Ovary (tissue), 9 donors: ENCODE measurements around the gene TMEFF1. TPM values are rescaled to one million over a fixed set of nuclear protein-coding genes. Genes with fewer than 3 reads are reported as not detected.

ENCODE experiments used
- DNase-seq, 5 donors: peaks; one replicate each; pipeline ENCODE4 v3.0.0-alpha.2; 2019 to 2020
- H3K27ac ChIP-seq, 2 donors: fragments of 200-600 bp; one replicate each; pipeline versions ENCODE4 v1.5.1 to v1.8.0; 2019 to 2022
- H3K27me3 ChIP-seq: fragments of 200-600 bp; one replicate; pipeline ENCODE4 v1.8.0; 2022
- H3K36me3 ChIP-seq: fragments of 200-600 bp; sonication (generic); one replicate; pipeline ENCODE4 v1.5.1; 2019
- H3K4me1 ChIP-seq: one replicate; pipeline ENCODE4 v1.8.1; 2013; ENCODE audit warnings: mild to moderate bottlenecking, moderate library complexity; ENCODE audit not compliant: insufficient read depth
- H3K4me3 ChIP-seq: fragments of 200-600 bp; sonication (generic); one replicate; pipeline ENCODE4 v1.5.1; 2017
- H3K9me3 ChIP-seq, 2 donors: fragments of 200-600 bp in 1 of 2; sonication (generic) in 1 of 2; one replicate each; pipeline versions ENCODE4 v1.5.1 to v1.8.1; 2013 to 2019; ENCODE audit warnings: mild to moderate bottlenecking in 1 of 2, moderate library complexity in 1 of 2
- EP300 ChIP-seq: sonication (generic); formaldehyde crosslinking; IDR thresholded peaks from one replicate; pipeline ENCODE4 v1.6.1; 2017; ENCODE audit warnings: antibody characterized with exemption
- POLR2A ChIP-seq: fragments of 450-650 bp; IDR thresholded peaks from one replicate; pipeline ENCODE4 v1.6.1; 2017; ENCODE audit warnings: antibody characterized with exemption, mild to moderate bottlenecking, moderate library complexity
- WGBS, 3 donors: extraction: QIAGEN DNeasy Blood & Tissue Kit in 1 of 3; methylation state at CpG; one replicate each; pipeline versions ENCODE4 v1.1.5 to v1.1.7; 2013 to 2017; 5-methylcytosine and 5-hydroxymethylcytosine counted together
- intact Hi-C, 4 donors: fragments of 100-400 bp; cut with DNase I; formaldehyde crosslinking; loops; one replicate each; pipeline versions ENCODE4 v1.11.0 to v1.15.1; 2022 to 2023
- polyA plus RNA-seq, 2 donors: library from polyadenylated mRNA; stranded (reverse); fragments of 200-250 nt in 1 of 2; fragments of 350-450 nt in 1 of 2; fragmentation: Illumina TruSeq in 1 of 2; extraction: RNeasy Lipid Tissue Mini Kit (QIAGEN cat#74804) in 1 of 2; gene quantifications; one replicate each; pipeline ENCODE4 v1.2.3, GENCODE V29; 2013 to 2014
- total RNA-seq, 7 donors: library from RNA; depleted of rRNA in 2 of 7; stranded (reverse); fragments of >200 nt in 2 of 7; fragmentation: NEBNext Ultra II Directional in 3 of 7; extraction: Animal tissue kit (Norgen Biotek cat#: 25700) in 3 of 7; gene quantifications; one replicate each; pipeline versions ENCODE4 v1.1.0 to v1.2.4, GENCODE V29; 2016 to 2023
- TF ChIP-seq, protein P1 (sequence below), 3 donors: fragments of 450-650 bp in 2 of 3; fragments of 200-600 bp in 1 of 3; IDR thresholded peaks; one replicate each; pipeline versions ENCODE4 v1.5.1 to v1.8.0; 2016 to 2022; ENCODE audit warnings: antibody characterized with exemption in 3 of 3, mild to moderate bottlenecking in 1 of 3
- donor health status: DM: no; HTN: no; CAD: no; lungs with moderate emphysema.
- donor health status: DM: no; HTN: no; CAD: no.
- donor health status: Bipolar disorder and iron deficiency.
- donor health status: DM: yes; HTN: yes; CAD: no.
- donor health status: DM: no; HTN: no; CAD: no.
- donor health status: DM: yes; HTN: yes; CAD: no.

TMEFF1 gene
- total and polyA plus RNA-seq, 9 donors: 0.10 to 1.2 (median 0.76) TPM; not detected in 2

DNA sequence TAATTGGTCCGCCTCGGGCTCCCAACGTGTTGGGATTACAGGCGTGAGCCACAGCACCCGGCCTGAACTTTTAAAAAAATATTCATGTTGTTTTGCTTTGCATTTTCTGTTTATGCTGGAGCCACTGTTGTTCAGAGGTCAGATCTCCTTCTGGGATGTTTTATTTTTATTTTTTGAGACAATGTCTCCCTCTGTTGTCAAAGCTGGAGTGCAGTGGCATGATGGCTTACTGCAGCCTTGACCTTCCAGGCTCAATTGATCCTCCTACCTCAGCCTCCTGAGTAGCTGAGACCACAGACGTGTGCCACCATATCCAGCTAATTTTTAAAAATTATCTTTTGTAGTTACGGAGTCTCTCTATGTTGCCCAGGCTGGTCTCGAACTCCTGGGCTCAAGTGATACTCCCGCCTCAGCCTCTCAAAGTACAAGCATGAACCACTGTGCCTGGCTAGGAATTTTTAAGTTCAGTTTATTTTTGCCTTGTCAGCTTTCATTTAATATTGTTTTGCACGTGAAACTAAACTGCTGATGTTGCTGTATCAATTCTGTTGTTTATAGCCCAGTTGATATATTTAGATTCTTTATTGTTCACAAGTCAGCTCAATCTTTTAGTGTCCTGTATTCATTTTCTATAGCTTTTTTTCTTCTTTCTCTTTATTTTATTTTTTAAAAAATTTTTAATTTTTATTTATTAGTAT lies 13.7 kb downstream of the TMEFF1 start:
- no peaks in the 10 kb centered on the region for H3K9me3 ChIP-seq
- H3K4me3 ChIP-seq: no peak overlapping the region
- intact Hi-C loops: no loop called here
- no peak overlapping the region for H3K27ac ChIP-seq
- 70 to 88% (median 74%) methylated on average over 10 of the region's 10 CpGs for WGBS, 3 donors
- no peaks in the 10 kb centered on the region for H3K27me3 ChIP-seq
- no peak for DNase-seq
- no peaks in the 10 kb centered on the region for H3K4me1 ChIP-seq
- TF ChIP-seq, protein P1, sequence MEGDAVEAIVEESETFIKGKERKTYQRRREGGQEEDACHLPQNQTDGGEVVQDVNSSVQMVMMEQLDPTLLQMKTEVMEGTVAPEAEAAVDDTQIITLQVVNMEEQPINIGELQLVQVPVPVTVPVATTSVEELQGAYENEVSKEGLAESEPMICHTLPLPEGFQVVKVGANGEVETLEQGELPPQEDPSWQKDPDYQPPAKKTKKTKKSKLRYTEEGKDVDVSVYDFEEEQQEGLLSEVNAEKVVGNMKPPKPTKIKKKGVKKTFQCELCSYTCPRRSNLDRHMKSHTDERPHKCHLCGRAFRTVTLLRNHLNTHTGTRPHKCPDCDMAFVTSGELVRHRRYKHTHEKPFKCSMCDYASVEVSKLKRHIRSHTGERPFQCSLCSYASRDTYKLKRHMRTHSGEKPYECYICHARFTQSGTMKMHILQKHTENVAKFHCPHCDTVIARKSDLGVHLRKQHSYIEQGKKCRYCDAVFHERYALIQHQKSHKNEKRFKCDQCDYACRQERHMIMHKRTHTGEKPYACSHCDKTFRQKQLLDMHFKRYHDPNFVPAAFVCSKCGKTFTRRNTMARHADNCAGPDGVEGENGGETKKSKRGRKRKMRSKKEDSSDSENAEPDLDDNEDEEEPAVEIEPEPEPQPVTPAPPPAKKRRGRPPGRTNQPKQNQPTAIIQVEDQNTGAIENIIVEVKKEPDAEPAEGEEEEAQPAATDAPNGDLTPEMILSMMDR (IDR thresholded peaks at IDR 0.05): no peak
- TF ChIP-seq EP300 (no peak), POLR2A (no peak)
- H3K36me3 ChIP-seq: no peaks in the 10 kb centered on the region

DNA sequence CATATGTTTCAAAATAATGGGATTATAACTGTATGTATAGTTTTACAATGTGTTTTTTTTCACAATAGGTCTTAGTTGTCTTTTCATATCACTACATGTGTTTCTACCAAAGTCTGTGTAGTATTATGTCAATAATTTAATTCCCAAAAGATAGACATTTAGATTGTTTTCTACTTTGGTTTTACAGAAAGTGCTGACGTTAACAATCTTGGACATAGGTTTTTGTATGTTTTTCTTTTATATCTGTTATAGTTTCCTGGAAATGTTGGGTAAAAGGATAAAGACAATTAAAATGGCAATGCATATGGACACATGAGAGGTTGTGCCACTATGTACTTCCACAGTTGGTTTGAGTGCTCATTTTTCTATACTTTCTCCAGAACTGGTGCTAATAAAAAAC lies 15.2 kb downstream of the TMEFF1 start:
- Histone ChIP-seq H3K4me3 (no peak overlapping the region), H3K27ac (no peak overlapping the region), H3K9me3 (no peaks in the 10 kb centered on the region), H3K36me3 (no peaks in the 10 kb centered on the region), H3K27me3 (no peaks in the 10 kb centered on the region), H3K4me1 (no peaks in the 10 kb centered on the region)
- intact Hi-C loops: no loop called here
- no peak for TF ChIP-seq POLR2A
- TF ChIP-seq, protein P1 (IDR thresholded peaks at IDR 0.05): no peak
- TF ChIP-seq EP300: no peak
- 81 to 100% (median 88%) methylated on average over 1 of the region's 1 CpG for WGBS, 3 donors
- DNase-seq: no peak

DNA sequence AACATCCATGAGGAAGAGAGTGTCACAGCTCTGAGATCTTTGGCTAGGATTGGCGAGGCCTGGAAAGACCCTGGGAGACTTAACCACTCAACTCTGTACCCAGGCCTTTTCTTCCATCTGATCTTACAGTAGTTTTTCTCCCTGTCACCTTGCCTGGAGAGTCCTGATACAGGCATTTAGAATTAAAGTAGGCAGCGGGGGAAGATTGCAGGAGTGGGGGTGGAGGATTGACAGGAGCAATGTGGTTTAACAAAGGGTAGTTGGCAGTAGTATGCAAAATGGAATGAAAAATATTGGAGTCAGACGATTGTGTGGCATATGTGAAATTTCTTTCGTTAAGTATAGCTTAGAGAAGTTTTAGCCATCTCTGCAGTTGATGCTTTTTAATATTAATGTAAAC lies 16.9 kb downstream of the TMEFF1 start:
- intact Hi-C loops: no loop called here
- Histone ChIP-seq H3K4me3 (no peak overlapping the region), H3K4me1 (no peaks in the 10 kb centered on the region), H3K27me3 (no peaks in the 10 kb centered on the region), H3K36me3 (no peaks in the 10 kb centered on the region), H3K27ac (no peak overlapping the region), H3K9me3 (no peaks in the 10 kb centered on the region)
- DNase-seq: no peak
- TF ChIP-seq, protein P1 (IDR thresholded peaks at IDR 0.05): no peak
- TF ChIP-seq POLR2A: no peak
- TF ChIP-seq EP300: no peak
- 56 to 74% (median 67%) methylated on average over 4 of the region's 4 CpGs for WGBS, 3 donors

DNA sequence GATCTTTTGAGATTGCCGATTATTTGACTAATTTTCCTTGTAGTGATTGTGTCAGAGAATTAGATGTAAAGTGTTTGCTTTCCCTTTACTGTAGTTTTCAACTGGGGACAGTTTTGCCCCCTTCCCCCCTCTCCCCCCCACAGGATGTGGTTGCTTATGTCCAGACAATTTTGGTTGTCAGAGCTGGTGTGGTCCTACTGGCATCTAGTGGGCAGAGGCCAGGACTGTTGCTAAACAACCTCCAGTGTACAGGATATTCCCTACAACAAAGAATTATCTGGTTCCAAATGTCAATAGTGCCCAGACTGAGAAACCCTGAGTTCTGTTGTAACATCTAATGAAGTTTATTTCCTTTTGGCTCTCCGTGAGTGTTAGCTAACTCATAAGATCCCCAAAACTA lies 20.0 kb downstream of the TMEFF1 start:
- no peaks in the 10 kb centered on the region for H3K36me3 ChIP-seq
- H3K4me1 ChIP-seq: no peaks in the 10 kb centered on the region
- no peak for DNase-seq
- no peaks in the 10 kb centered on the region for H3K27me3 ChIP-seq
- H3K9me3 ChIP-seq: no peaks in the 10 kb centered on the region
- no peak overlapping the region for H3K27ac ChIP-seq
- intact Hi-C loops: no loop called here
- no peak for TF ChIP-seq EP300
- TF ChIP-seq POLR2A: no peak
- TF ChIP-seq, protein P1 (IDR thresholded peaks at IDR 0.05): no peak
- 90 to 98% (median 92%) methylated on average over 2 of the region's 2 CpGs for WGBS, 3 donors
- no peak overlapping the region for H3K4me3 ChIP-seq
